ENCODE data around the gene SLC37A2. TPM values are rescaled to one million over a fixed set of nuclear protein-coding genes. Genes with fewer than 3 reads are reported as not detected.

SLC37A2 gene
- total RNA-seq, 1 experiment from 2014 or later = 2.2 TPM

DNA sequence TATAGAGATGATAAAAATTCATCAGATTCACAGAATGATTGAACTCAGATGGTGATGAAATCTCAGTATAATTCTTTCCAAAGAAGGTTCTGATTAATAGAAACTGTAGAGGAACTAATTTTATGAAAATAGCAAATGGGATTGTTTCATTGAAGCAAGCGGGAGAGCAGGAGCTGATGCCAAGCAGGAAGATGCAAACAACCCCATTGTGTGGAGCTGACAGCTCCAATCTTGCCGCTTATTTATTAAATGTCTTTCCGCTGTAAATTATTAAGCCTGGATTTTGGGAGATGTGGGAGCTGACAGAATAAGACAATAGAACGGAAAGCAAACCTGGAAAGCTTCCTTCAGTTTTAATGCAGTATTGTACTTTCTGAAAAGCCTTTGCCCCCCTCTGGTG is 54.3 kb downstream of the SLC37A2 start (continued):
- TF ChIP-seq, protein P1, sequence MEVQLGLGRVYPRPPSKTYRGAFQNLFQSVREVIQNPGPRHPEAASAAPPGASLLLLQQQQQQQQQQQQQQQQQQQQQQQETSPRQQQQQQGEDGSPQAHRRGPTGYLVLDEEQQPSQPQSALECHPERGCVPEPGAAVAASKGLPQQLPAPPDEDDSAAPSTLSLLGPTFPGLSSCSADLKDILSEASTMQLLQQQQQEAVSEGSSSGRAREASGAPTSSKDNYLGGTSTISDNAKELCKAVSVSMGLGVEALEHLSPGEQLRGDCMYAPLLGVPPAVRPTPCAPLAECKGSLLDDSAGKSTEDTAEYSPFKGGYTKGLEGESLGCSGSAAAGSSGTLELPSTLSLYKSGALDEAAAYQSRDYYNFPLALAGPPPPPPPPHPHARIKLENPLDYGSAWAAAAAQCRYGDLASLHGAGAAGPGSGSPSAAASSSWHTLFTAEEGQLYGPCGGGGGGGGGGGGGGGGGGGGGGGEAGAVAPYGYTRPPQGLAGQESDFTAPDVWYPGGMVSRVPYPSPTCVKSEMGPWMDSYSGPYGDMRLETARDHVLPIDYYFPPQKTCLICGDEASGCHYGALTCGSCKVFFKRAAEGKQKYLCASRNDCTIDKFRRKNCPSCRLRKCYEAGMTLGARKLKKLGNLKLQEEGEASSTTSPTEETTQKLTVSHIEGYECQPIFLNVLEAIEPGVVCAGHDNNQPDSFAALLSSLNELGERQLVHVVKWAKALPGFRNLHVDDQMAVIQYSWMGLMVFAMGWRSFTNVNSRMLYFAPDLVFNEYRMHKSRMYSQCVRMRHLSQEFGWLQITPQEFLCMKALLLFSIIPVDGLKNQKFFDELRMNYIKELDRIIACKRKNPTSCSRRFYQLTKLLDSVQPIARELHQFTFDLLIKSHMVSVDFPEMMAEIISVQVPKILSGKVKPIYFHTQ (CRISPR knock-in tag; IDR thresholded peaks at IDR 0.05) = no peak
- TF ChIP-seq ZNF396 (CRISPR knock-in tag; IDR thresholded peaks at IDR 0.05; ENCODE audit: borderline replicate concordance) (no peak), ZMAT4 (CRISPR knock-in tag; IDR thresholded peaks at IDR 0.05) (no peak), TEAD4 (CRISPR knock-in tag; IDR thresholded peaks at IDR 0.05) (no peak), ZNF232 (CRISPR knock-in tag; IDR thresholded peaks at IDR 0.05) (no peak), EMX1 (CRISPR knock-in tag; IDR thresholded peaks at IDR 0.05) (no peak), MXD4 (CRISPR knock-in tag; IDR thresholded peaks at IDR 0.05; ENCODE audit: borderline replicate concordance) (no peak)
- TF ChIP-seq, protein P2, sequence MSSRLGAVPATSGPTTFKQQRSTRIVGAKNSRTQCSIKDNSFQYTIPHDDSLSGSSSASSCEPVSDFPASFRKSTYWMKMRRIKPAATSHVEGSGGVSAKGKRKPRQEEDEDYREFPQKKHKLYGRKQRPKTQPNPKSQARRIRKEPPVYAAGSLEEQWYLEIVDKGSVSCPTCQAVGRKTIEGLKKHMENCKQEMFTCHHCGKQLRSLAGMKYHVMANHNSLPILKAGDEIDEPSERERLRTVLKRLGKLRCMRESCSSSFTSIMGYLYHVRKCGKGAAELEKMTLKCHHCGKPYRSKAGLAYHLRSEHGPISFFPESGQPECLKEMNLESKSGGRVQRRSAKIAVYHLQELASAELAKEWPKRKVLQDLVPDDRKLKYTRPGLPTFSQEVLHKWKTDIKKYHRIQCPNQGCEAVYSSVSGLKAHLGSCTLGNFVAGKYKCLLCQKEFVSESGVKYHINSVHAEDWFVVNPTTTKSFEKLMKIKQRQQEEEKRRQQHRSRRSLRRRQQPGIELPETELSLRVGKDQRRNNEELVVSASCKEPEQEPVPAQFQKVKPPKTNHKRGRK (CRISPR knock-in tag; IDR thresholded peaks at IDR 0.05; ENCODE audit: borderline replicate concordance) = no peak

DNA sequence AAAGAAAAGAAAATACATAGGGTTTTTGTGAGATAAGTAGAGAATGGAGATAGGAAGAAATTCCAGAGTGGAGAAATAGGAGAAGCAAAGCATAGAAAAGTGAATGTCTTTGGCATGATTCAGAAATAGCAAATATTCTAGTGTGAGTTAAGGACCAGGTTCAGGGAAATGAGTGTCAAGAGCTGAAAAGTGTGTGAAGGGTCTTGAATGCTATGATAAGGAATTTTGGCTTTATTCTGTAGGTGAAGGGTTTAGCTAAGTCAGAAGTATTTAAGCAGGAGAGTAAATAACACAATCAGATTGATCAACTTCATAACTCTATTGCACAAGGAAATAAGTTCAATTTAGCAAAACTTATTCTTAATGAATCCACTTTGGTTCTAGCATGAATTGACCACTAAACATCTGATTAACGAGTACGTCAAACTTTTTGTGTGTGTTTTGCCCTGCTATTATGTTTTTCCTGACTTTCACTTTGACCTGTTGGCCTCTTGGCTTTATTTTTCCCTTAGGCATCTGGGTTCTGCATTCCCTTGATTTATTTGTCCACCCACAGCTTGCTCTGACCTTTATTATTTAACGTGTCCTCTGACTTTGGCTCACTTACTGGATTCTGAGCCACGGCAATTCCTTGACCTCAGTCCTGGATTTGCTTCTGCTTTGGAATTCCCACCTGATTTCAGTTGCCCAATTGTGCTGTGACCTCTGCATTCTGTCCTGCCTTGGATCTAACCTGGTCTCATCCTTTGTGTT is 60.3 kb downstream of the SLC37A2 start:
- POLR2A ChIA-PET = no interaction called here
- DNase-seq (ENCODE audit: low spot score) = no peak
- 0 out of 2 replicates have a peak, but pooled peaks cover 4% of the 10 kb centered on the region for H3K36me3 Mint-ChIP-seq
- peaks cover 76% of the 10 kb centered on the region for H3K27me3 Mint-ChIP-seq (ENCODE audit: low read depth)
- H3K27ac Mint-ChIP-seq = no peak overlapping the region
- no peak overlapping the region for H3K4me3 Mint-ChIP-seq
- ATAC-seq = no peak
- CTCF ChIA-PET = interaction anchor here (0.6 to 4.6 kb wide), 52 partner anchors 10 to 330 kb away, joined by 3 to 75 read pairs (median 4); partner anchors contain the start of genes CCDC15 and TMEM218
- H3K9me3 Mint-ChIP-seq = peaks cover 14% of the 10 kb centered on the region
- H3K4me1 Mint-ChIP-seq = no peaks in the 10 kb centered on the region
- TF ChIP-seq, protein P3, sequence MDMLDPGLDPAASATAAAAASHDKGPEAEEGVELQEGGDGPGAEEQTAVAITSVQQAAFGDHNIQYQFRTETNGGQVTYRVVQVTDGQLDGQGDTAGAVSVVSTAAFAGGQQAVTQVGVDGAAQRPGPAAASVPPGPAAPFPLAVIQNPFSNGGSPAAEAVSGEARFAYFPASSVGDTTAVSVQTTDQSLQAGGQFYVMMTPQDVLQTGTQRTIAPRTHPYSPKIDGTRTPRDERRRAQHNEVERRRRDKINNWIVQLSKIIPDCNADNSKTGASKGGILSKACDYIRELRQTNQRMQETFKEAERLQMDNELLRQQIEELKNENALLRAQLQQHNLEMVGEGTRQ (CRISPR knock-in tag; IDR thresholded peaks at IDR 0.05) = no peak
- TF ChIP-seq ESRRA (CRISPR knock-in tag; IDR thresholded peaks at IDR 0.05; ENCODE audit: borderline replicate concordance) = no peak
- TF ChIP-seq, protein P4, sequence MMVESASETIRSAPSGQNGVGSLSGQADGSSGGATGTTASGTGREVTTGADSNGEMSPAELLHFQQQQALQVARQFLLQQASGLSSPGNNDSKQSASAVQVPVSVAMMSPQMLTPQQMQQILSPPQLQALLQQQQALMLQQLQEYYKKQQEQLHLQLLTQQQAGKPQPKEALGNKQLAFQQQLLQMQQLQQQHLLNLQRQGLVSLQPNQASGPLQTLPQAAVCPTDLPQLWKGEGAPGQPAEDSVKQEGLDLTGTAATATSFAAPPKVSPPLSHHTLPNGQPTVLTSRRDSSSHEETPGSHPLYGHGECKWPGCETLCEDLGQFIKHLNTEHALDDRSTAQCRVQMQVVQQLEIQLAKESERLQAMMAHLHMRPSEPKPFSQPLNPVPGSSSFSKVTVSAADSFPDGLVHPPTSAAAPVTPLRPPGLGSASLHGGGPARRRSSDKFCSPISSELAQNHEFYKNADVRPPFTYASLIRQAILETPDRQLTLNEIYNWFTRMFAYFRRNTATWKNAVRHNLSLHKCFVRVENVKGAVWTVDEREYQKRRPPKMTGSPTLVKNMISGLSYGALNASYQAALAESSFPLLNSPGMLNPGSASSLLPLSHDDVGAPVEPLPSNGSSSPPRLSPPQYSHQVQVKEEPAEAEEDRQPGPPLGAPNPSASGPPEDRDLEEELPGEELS (CRISPR knock-in tag; IDR thresholded peaks at IDR 0.05) = no peak
- no peak for TF ChIP-seq TCF7 (CRISPR knock-in tag; IDR thresholded peaks at IDR 0.05; ENCODE audit: low read depth)
- TF ChIP-seq TP53 (CRISPR knock-in tag; IDR thresholded peaks at IDR 0.05) = no peak
- TF ChIP-seq, protein P5, sequence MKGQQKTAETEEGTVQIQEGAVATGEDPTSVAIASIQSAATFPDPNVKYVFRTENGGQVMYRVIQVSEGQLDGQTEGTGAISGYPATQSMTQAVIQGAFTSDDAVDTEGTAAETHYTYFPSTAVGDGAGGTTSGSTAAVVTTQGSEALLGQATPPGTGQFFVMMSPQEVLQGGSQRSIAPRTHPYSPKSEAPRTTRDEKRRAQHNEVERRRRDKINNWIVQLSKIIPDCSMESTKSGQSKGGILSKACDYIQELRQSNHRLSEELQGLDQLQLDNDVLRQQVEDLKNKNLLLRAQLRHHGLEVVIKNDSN (CRISPR knock-in tag; IDR thresholded peaks at IDR 0.05) = no peak
- TF ChIP-seq, protein P6, sequence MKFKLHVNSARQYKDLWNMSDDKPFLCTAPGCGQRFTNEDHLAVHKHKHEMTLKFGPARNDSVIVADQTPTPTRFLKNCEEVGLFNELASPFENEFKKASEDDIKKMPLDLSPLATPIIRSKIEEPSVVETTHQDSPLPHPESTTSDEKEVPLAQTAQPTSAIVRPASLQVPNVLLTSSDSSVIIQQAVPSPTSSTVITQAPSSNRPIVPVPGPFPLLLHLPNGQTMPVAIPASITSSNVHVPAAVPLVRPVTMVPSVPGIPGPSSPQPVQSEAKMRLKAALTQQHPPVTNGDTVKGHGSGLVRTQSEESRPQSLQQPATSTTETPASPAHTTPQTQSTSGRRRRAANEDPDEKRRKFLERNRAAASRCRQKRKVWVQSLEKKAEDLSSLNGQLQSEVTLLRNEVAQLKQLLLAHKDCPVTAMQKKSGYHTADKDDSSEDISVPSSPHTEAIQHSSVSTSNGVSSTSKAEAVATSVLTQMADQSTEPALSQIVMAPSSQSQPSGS (CRISPR knock-in tag; IDR thresholded peaks at IDR 0.05; ENCODE audit: borderline replicate concordance, low read depth) = no peak
- no peak for TF ChIP-seq ZNF317 (CRISPR knock-in tag; IDR thresholded peaks at IDR 0.05; ENCODE audit: borderline replicate concordance, low read depth)
- TF ChIP-seq, protein P7, sequence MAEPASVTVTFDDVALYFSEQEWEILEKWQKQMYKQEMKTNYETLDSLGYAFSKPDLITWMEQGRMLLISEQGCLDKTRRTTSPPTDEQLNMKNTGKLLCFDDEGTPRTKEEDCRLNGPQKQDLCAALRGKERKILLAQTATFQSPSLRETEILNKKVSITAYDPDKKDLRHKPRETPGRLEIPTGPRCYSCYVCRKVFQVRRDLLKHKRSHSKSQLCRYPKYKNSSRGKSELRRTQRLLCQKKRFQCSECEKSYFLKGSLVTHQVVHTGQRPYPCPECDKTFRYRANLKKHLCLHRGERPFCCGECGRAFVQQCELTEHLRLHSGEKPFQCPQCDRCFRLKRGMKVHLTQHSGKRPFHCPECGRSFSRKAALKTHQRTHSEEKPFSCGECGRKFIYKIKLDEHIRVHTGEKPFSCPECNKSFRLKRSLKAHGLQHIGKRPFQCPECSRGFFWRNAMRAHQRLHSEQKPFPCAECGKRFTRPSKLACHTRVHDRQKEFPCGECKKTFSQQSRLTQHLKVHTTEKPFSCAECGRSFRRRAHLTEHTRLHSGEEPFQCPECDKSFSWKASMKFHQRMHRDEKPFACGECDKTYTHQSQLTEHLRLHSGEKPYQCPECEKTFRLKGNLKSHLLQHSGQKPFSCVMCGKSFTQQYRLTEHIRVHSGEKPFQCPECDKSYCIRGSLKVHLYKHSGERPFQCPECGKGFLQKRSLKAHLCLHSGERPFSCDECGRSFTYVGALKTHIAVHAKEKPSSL (CRISPR knock-in tag; conservative IDR thresholded peaks at IDR 0.05) = no peak
- TF ChIP-seq ATF1 (CRISPR knock-in tag; IDR thresholded peaks at IDR 0.05) = no peak
- TF ChIP-seq NFATC4 (CRISPR knock-in tag; IDR thresholded peaks at IDR 0.05) = no peak
- TF ChIP-seq CREB1 (CRISPR knock-in tag; IDR thresholded peaks at IDR 0.05) = no peak
- TF ChIP-seq NR1H2 (CRISPR knock-in tag; IDR thresholded peaks at IDR 0.05) = no peak
- TF ChIP-seq NR3C1 (CRISPR knock-in tag; conservative IDR thresholded peaks at IDR 0.05; ENCODE audit: low read depth) = no peak
- TF ChIP-seq EMX1 (CRISPR knock-in tag; IDR thresholded peaks at IDR 0.05) = no peak
- no peak for TF ChIP-seq KAT7 (CRISPR knock-in tag; IDR thresholded peaks at IDR 0.05; ENCODE audit: borderline replicate concordance)

All from WTC11 (cell line).